ENCODE data around the gene KCNAB2. TPM values are rescaled to one million over a fixed set of nuclear protein-coding genes. Genes with fewer than 3 reads are reported as not detected.

Gene KCNAB2
- polyA plus RNA-seq, 3 donors: 11.5 to 178 (median 22.7) TPM

GRCh38 chr1:6039031-6039430 is 6.7 kb upstream of the KCNAB2 start:
- peaks cover 24% of the 10 kb centered on the region for H3K4me1 Mint-ChIP-seq

DNA sequence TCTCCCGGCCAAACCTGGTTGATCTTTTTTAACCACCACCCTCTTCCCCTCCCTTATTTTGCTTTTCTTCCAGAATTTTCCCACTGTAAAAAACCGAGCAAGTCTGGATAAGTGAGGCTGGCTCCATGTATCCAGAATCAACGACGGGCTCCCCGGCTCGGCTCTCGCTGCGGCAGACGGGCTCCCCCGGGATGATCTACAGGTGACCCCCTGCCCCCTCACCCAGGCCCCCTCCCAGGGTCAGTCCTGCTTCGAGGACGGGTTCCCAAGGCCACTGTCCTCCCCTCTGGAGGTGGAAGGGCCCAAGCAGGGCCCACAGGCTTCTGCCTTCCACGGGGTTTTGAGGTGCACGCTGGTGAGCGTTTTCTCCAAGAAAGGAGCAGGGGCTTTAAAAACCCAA is 5.2 kb upstream of the KCNAB2 start:
- peaks cover 92% of the 10 kb centered on the region for H3K79me2 ChIP-seq (ENCODE audit: insufficient read depth, low read length)

More at GRCh38 chr1:6039031-6039430, 6.7 kb upstream of the KCNAB2 start:
- Histone ChIP-seq H3K79me2 (ENCODE audit: insufficient read depth, low read length) (peaks cover 97% of the 10 kb centered on the region), H3K4me2 (replicated peaks; ENCODE audit: extremely low read depth, low read length, poor library complexity, severe bottlenecking) (no peak overlapping the region), H3K4me3 (replicated peaks in 1 of 3; ENCODE audit: low read depth in 2 of 3, low read length in 3 of 3) (no peak overlapping the region), H3K27me3 (ENCODE audit: control insufficient read depth in 2 of 2, insufficient read depth in 2 of 2, low read length in 2 of 2) (no peaks in the 10 kb centered on the region), H3K9me3 (replicated peaks in 1 of 2; ENCODE audit: control insufficient read depth in 1 of 2, insufficient read depth in 1 of 2, low read length in 2 of 2) (no peaks in the 10 kb centered on the region), H2AFZ (ENCODE audit: insufficient read depth, low read depth, low read length, poor library complexity, severe bottlenecking) (no peak overlapping the region), H4K20me1 (ENCODE audit: insufficient read depth, low read length) (peaks cover 100% of the 10 kb centered on the region), H3K4me1 (ENCODE audit: control insufficient read depth in 1 of 2, insufficient read depth in 2 of 2, low read length in 2 of 2) (peaks cover 0 to 4% of the 10 kb centered on the region in 2 donors), H3K36me3 (replicated peaks in 1 of 2; ENCODE audit: control insufficient read depth in 1 of 2, insufficient read depth in 2 of 2, low read length in 2 of 2) (peaks cover 84 to 94% of the 10 kb centered on the region in 2 donors), H3K27ac (ENCODE audit: low read depth in 1 of 2, low read length in 2 of 2) (peak overlapping the region in 1 of 2 donors; percentile 45), H3K9ac (ENCODE audit: insufficient read depth, low read length, poor library complexity, severe bottlenecking) (no peak overlapping the region)
- H3K27ac Mint-ChIP-seq: peak overlapping the region in 2 of 7 donors; percentile 40 to 57
- no peak for TF ChIP-seq CTCF (IDR thresholded peaks at IDR 0.05)
- H3K9me3 Mint-ChIP-seq: no peaks in the 10 kb centered on the region
- DNase-seq: no peak
- intact Hi-C loops (cut with micrococcal nuclease): no loop called here
- peaks cover 47 to 92% of the 10 kb centered on the region in 2 donors for H3K36me3 Mint-ChIP-seq
- WGBS (ENCODE audit: insufficient coverage): 96% methylated on average over 15 of the region's 15 CpGs
- H3K4me3 Mint-ChIP-seq: no peak overlapping the region
- no peaks in the 10 kb centered on the region for H3K27me3 Mint-ChIP-seq (ENCODE audit: low read depth in 3 of 3)

More for the DNA sequence above, 5.2 kb upstream of the KCNAB2 start:
- Mint-ChIP-seq H3K27me3 (ENCODE audit: low read depth in 3 of 3) (no peaks in the 10 kb centered on the region), H3K9me3 (no peaks in the 10 kb centered on the region), H3K27ac (peak overlapping the region in 2 of 7 donors; percentile 70 to 71), H3K4me3 (no peak overlapping the region), H3K36me3 (peaks cover 50 to 92% of the 10 kb centered on the region in 2 donors), H3K4me1 (peaks cover 20% of the 10 kb centered on the region)
- Histone ChIP-seq H4K20me1 (ENCODE audit: insufficient read depth, low read length) (peaks cover 100% of the 10 kb centered on the region), H3K27me3 (ENCODE audit: control insufficient read depth in 2 of 2, insufficient read depth in 2 of 2, low read length in 2 of 2) (no peaks in the 10 kb centered on the region), H3K4me3 (replicated peaks in 1 of 3; ENCODE audit: low read depth in 2 of 3, low read length in 3 of 3) (no peak overlapping the region), H3K36me3 (replicated peaks in 1 of 2; ENCODE audit: control insufficient read depth in 1 of 2, insufficient read depth in 2 of 2, low read length in 2 of 2) (peaks cover 87 to 95% of the 10 kb centered on the region in 2 donors), H3K9me3 (replicated peaks in 1 of 2; ENCODE audit: control insufficient read depth in 1 of 2, insufficient read depth in 1 of 2, low read length in 2 of 2) (no peaks in the 10 kb centered on the region), H3K4me1 (ENCODE audit: control insufficient read depth in 1 of 2, insufficient read depth in 2 of 2, low read length in 2 of 2) (no peaks in the 10 kb centered on the region), H2AFZ (ENCODE audit: insufficient read depth, low read depth, low read length, poor library complexity, severe bottlenecking) (no peak overlapping the region), H3K9ac (ENCODE audit: insufficient read depth, low read length, poor library complexity, severe bottlenecking) (no peak overlapping the region), H3K27ac (ENCODE audit: low read depth in 1 of 2, low read length in 2 of 2) (peak overlapping the region in 1 of 2 donors; percentile 45), H3K4me2 (replicated peaks; ENCODE audit: extremely low read depth, low read length, poor library complexity, severe bottlenecking) (no peak overlapping the region)
- intact Hi-C loops (cut with micrococcal nuclease): no loop called here
- 97% methylated on average over 12 of the region's 15 CpGs for WGBS (ENCODE audit: insufficient coverage)
- no peak for DNase-seq
- no peak for TF ChIP-seq CTCF (IDR thresholded peaks at IDR 0.05)
